MM.1S (cell line): ENCODE data around the gene MIGA1.
A peak's percentile ranks its signal among the peaks of the same experiment; 100 is the strongest.

Source experiments
- DNase-seq: peaks from one replicate; pipeline ENCODE4 v3.0.0-alpha.2; 2015
- H2AFZ ChIP-seq: fragments of 300-600 bp; sonication (generic); 2 replicates; pipeline ENCODE4 v1.6.0; 2016; ENCODE audit warnings: antibody characterized with exemption, low read length
- H3F3A ChIP-seq: fragments of 300-600 bp; sonication (generic); 2 replicates; pipeline ENCODE4 v1.6.1; 2016; ENCODE audit warnings: mild to moderate bottlenecking, antibody characterized with exemption, low read length, moderate library complexity, mixed read lengths; ENCODE audit not compliant: insufficient read depth
- H3K27ac ChIP-seq: fragments of 300-600 bp; sonication (generic); 2 replicates; pipeline ENCODE4 v1.5.1; 2016; ENCODE audit warnings: mild to moderate bottlenecking, low read length
- H3K27me3 ChIP-seq: fragments of 300-600 bp; sonication (generic); replicated peaks from 2 replicates; pipeline ENCODE4 v1.6.0; 2016; ENCODE audit warnings: low read length; ENCODE audit not compliant: insufficient read depth
- H3K36me3 ChIP-seq: fragments of 300-600 bp; sonication (generic); replicated peaks from 2 replicates; pipeline ENCODE4 v1.6.1; 2016; ENCODE audit warnings: mild to moderate bottlenecking, low read length, mixed read lengths; ENCODE audit not compliant: insufficient read depth
- H3K4me1 ChIP-seq: fragments of 300-600 bp; sonication (generic); 2 replicates; pipeline ENCODE4 v1.6.1; 2016; ENCODE audit warnings: low read length, mixed read lengths
- H3K4me2 ChIP-seq: fragments of 300-600 bp; sonication (generic); 2 replicates; pipeline ENCODE4 v1.6.0; 2016; ENCODE audit warnings: low read depth, low read length
- H3K4me3 ChIP-seq: fragments of 300-600 bp; sonication (generic); 2 replicates; pipeline ENCODE4 v1.5.1; 2016; ENCODE audit warnings: low read length, mixed read lengths
- H3K79me2 ChIP-seq: fragments of 300-600 bp; sonication (generic); 2 replicates; pipeline ENCODE4 v1.6.1; 2016; ENCODE audit warnings: mixed run types, low read length, mixed read lengths
- H3K9ac ChIP-seq: fragments of 300-600 bp; sonication (generic); 2 replicates; pipeline ENCODE4 v1.6.1; 2016; ENCODE audit warnings: low read length, mixed read lengths
- H3K9me2 ChIP-seq: fragments of 300-600 bp; sonication (generic); replicated peaks from 2 replicates; pipeline ENCODE4 v1.6.1; 2016; ENCODE audit warnings: mild to moderate bottlenecking, low read length, mixed read lengths; ENCODE audit not compliant: insufficient read depth
- H3K9me3 ChIP-seq: fragments of 300-600 bp; sonication (generic); replicated peaks from 2 replicates; pipeline ENCODE4 v1.6.1; 2016; ENCODE audit warnings: mild to moderate bottlenecking, low read length, mixed read lengths; ENCODE audit not compliant: insufficient read depth
- H4K20me1 ChIP-seq: fragments of 300-600 bp; sonication (generic); 2 replicates; pipeline ENCODE4 v1.6.1; 2016; ENCODE audit warnings: mild to moderate bottlenecking, low read length, moderate library complexity, mixed read lengths; ENCODE audit not compliant: insufficient read depth
- CTCF ChIP-seq: fragments of 300-600 bp; sonication (generic); IDR thresholded peaks from 2 replicates; pipeline ENCODE4 v1.5.1; 2016; ENCODE audit warnings: antibody characterized with exemption, low read length, mixed read lengths
- EZH2 ChIP-seq: fragments of 300-600 bp; sonication (generic); optimal IDR thresholded peaks from 2 replicates; pipeline ENCODE3; 2017; ENCODE audit warnings: low read depth, mild to moderate bottlenecking, antibody characterized with exemption, low read length, mixed read lengths
- EZH2phosphoT487 ChIP-seq: fragments of 300-600 bp; sonication (generic); IDR thresholded peaks from 2 replicates; pipeline ENCODE4 v1.6.1; 2018; ENCODE audit warnings: antibody characterized with exemption, low read length

The MIGA1 gene

GRCh38 chr1:77756052-77756754 lies 23.2 kb upstream of the MIGA1 start:
- no peaks in the 10 kb centered on the region for H3K9me2 ChIP-seq
- H3K4me2 ChIP-seq = peak overlapping the region; percentile 16; the same call in 1 of the 2 replicates
- H3K36me3 ChIP-seq = no peaks in the 10 kb centered on the region
- H3K79me2 ChIP-seq = peaks cover 83% of the 10 kb centered on the region
- H4K20me1 ChIP-seq = peaks cover 28% of the 10 kb centered on the region
- H2AFZ ChIP-seq = no peak overlapping the region
- H3K4me3 ChIP-seq = no peak overlapping the region
- H3K4me1 ChIP-seq = peaks cover 27% of the 10 kb centered on the region
- no peak for TF ChIP-seq EZH2phosphoT487
- TF ChIP-seq CTCF = no peak
- no peak for TF ChIP-seq EZH2
- H3K9me3 ChIP-seq = no peaks in the 10 kb centered on the region
- H3K27me3 ChIP-seq = no peaks in the 10 kb centered on the region
- H3F3A ChIP-seq = peaks cover 13% of the 10 kb centered on the region; the same call in 1 of the 2 replicates
- H3K9ac ChIP-seq = no peak overlapping the region
- H3K27ac ChIP-seq = no peak overlapping the region
- peak; percentile 56 for DNase-seq

- no peak overlapping the region for H3K27ac ChIP-seq
- peaks cover 27% of the 10 kb centered on the region for H3K4me1 ChIP-seq
- H3K36me3 ChIP-seq = no peaks in the 10 kb centered on the region
- no peak overlapping the region for H3K4me3 ChIP-seq
- H3K79me2 ChIP-seq = peaks cover 74% of the 10 kb centered on the region
- peaks cover 13% of the 10 kb centered on the region; the same call in 1 of the 2 replicates for H3F3A ChIP-seq
- DNase-seq = no peak
- no peak overlapping the region for H3K9ac ChIP-seq
- H4K20me1 ChIP-seq = peaks cover 28% of the 10 kb centered on the region
- no peaks in the 10 kb centered on the region for H3K9me2 ChIP-seq
- no peak overlapping the region for H3K4me2 ChIP-seq
- no peaks in the 10 kb centered on the region for H3K27me3 ChIP-seq
- no peak overlapping the region for H2AFZ ChIP-seq
- TF ChIP-seq EZH2phosphoT487 (no peak), CTCF (no peak), EZH2 (no peak)
- no peaks in the 10 kb centered on the region for H3K9me3 ChIP-seq
These were observed 22.3 kb upstream of the MIGA1 start for GRCh38 chr1:77757066-77757584.

GRCh38 chr1:77757603-77758002 lies 21.8 kb upstream of the MIGA1 start:
- Histone ChIP-seq H2AFZ (no peak overlapping the region), H3K79me2 (peaks cover 70% of the 10 kb centered on the region), H3K27ac (no peak overlapping the region), H3K27me3 (no peaks in the 10 kb centered on the region), H3K36me3 (no peaks in the 10 kb centered on the region), H4K20me1 (peaks cover 28% of the 10 kb centered on the region), H3K9me2 (no peaks in the 10 kb centered on the region), H3K4me2 (no peak overlapping the region), H3K9ac (no peak overlapping the region), H3K4me1 (peaks cover 27% of the 10 kb centered on the region), H3K4me3 (no peak overlapping the region), H3K9me3 (no peaks in the 10 kb centered on the region), H3F3A (peaks cover 13% of the 10 kb centered on the region; the same call in 1 of the 2 replicates)
- no peak for DNase-seq
- no peak for TF ChIP-seq EZH2
- TF ChIP-seq CTCF = no peak
- TF ChIP-seq EZH2phosphoT487 = no peak
